Bronchial epithelial cell (primary cell): ENCODE measurements around the gene SULT2B1. TPM values are rescaled to one million over a fixed set of nuclear protein-coding genes. Genes with fewer than 3 reads are reported as not detected.

ENCODE experiments used
- DNase-seq: peaks from one replicate; pipeline ENCODE4 v3.0.0-alpha.2; 2010; ENCODE audit warnings: low read depth
- FAIRE-seq: peaks from 2 replicates; lab custom pipeline; 2011; peaks lifted over from hg19 to GRCh38; lab: Jason Lieb, UNC
- H3K27me3 ChIP-seq: 2 replicates; pipeline ENCODE4 v1.5.1; 2011; ENCODE audit warnings: low read length; ENCODE audit not compliant: control insufficient read depth, insufficient read depth
- H3K36me3 ChIP-seq: 2 replicates; pipeline ENCODE4 v1.5.1; 2011; ENCODE audit warnings: low read length; ENCODE audit not compliant: control insufficient read depth, insufficient read depth
- H3K4me3 ChIP-seq: 2 replicates; pipeline ENCODE4 v1.5.1; 2011; ENCODE audit warnings: mild to moderate bottlenecking, low read depth, low read length, control low read depth
- total RNA-seq: library from RNA; depleted of rRNA; stranded (reverse); fragments of >200 nt; gene quantifications from 2 replicates; pipeline ENCODE4 v1.2.1, GENCODE V29; 2014
- TF ChIP-seq, protein P1 (sequence below): IDR thresholded peaks from 2 replicates; pipeline ENCODE4 v1.5.1; 2011; ENCODE audit warnings: mild to moderate bottlenecking, moderate library complexity, low read length, control low read depth, inconsistent platforms; ENCODE audit not compliant: insufficient read depth, severe bottlenecking

Gene SULT2B1
- total RNA-seq, 1 donor from 2014 or later, result 3.4 TPM

DNA sequence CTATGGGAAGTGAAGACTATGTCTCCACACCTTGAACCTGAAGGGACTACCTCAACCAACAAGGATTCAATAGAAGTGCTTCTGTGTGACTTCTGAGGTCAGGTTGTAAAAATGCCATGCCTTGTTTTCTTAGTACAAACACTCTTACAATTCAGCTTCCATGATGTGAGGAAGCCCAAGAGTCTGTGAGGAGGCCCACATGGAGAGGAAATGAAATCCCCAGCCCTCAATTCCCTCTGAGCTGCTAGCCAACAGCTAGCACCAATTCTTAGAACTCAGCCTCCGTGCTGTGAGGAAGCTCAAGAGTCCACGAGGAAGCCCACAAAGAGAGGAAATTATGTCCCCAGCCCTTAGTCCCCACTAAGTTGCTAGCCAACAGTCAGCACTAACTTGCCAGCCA lies 27.8 kb upstream of the SULT2B1 start:
- FAIRE-seq, result no peak
- TF ChIP-seq, protein P1, sequence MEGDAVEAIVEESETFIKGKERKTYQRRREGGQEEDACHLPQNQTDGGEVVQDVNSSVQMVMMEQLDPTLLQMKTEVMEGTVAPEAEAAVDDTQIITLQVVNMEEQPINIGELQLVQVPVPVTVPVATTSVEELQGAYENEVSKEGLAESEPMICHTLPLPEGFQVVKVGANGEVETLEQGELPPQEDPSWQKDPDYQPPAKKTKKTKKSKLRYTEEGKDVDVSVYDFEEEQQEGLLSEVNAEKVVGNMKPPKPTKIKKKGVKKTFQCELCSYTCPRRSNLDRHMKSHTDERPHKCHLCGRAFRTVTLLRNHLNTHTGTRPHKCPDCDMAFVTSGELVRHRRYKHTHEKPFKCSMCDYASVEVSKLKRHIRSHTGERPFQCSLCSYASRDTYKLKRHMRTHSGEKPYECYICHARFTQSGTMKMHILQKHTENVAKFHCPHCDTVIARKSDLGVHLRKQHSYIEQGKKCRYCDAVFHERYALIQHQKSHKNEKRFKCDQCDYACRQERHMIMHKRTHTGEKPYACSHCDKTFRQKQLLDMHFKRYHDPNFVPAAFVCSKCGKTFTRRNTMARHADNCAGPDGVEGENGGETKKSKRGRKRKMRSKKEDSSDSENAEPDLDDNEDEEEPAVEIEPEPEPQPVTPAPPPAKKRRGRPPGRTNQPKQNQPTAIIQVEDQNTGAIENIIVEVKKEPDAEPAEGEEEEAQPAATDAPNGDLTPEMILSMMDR, result no peak

DNA sequence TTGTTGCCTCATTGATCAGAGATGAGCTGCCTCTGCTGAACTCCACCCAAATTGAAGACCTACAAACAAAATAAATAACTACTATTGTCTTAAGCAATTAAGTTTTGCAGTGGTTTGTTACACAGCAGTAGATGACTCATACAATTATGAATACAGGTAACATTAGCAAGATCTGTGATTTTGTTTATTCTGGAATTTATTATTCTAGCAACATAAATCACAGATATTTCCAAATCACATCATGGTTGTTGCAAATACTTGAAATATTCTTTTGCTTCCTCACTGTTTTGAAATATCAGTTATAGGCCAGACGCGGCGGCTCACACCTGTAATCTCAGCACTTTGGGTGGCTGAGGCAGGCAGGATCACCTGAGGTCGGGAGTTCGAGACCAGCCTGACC lies 27.2 kb upstream of the SULT2B1 start:
- TF ChIP-seq, protein P1, result no peak
- DNase-seq, result no peak
- Histone ChIP-seq H3K4me3 (no peak overlapping the region), H3K27me3 (no peaks in the 10 kb centered on the region), H3K36me3 (no peaks in the 10 kb centered on the region)
- FAIRE-seq, result no peak

More for the DNA sequence above, 27.8 kb upstream of the SULT2B1 start:
- DNase-seq, result no peak
- Histone ChIP-seq H3K27me3 (no peaks in the 10 kb centered on the region), H3K4me3 (no peak overlapping the region), H3K36me3 (no peaks in the 10 kb centered on the region)

DNA sequence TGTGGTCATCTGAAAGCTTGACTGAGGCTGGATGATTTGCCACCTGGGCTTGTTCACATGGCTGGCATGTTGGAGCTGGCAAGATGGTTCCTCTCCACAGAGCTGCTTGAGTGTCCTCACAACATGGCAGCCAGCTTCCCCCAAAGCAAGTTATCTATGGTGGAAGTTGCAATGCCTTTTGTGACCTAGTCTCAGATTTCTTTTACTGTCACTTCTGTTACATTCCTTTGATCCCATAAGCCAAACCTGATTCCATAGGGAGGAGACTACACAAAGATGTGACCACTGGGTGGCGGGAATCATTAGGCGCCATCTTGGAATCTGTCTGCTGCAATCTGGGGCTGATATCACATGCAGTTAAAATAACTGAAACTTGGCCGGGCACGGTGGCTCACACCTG lies 22.8 kb upstream of the SULT2B1 start:
- DNase-seq (no peak), FAIRE-seq (no peak)
- TF ChIP-seq, protein P1, result no peak
- H3K27me3 ChIP-seq, result no peaks in the 10 kb centered on the region
- no peaks in the 10 kb centered on the region for H3K36me3 ChIP-seq
- H3K4me3 ChIP-seq, result no peak overlapping the region

DNA sequence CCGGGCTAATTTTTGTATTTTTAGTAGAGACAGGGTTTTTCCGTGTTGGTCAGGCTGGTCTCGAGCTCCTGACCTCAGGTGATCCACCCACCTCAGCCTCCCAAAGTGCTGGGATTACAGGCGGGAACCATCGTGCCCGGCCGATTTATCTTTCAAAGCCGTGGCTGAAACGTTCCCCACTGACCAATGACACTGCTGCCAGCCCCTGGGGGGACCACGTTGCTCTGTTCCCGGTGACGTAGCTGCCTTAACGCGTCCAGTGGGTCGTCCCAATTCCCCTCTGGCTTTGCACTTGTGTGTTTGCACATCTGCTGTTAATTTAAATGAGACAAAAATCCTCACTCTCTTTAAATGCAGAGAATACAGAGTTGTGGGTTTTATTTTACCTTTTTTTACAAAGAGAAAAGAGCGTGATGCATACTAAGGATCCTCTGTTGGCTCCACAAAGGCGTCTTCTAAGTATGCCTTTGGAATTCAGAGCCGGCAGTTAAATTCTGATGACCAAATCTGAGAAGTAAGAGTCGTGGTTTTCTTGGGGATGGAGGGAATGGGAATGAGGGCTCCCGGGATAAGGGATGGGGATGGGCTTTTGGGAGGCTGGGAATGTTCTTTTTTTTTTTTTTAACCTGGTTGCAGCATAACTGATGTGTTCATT lies 21.8 kb upstream of the SULT2B1 start:
- Histone ChIP-seq H3K36me3 (no peaks in the 10 kb centered on the region), H3K4me3 (no peak overlapping the region), H3K27me3 (no peaks in the 10 kb centered on the region)
- TF ChIP-seq, protein P1, result no peak
- no peak for FAIRE-seq
- DNase-seq, result no peak

DNA sequence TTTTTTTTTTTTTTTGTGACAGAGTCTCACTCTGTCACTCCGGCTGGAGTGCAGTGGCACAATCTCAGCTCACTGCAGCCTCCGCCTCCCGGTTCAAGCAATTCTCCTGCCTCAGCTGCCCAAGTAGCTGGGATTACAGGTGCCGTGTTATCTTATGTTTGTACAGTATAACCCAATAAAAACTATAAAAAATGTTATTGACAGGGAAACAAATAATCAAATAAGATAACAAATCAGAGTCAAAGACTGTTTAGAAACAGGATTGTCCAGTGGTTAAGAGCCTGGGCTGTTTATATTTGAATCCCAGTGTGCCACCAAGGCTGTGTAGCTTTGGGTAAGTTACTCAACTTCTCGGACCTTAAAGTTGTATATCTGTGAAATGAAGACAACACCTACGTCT lies 21.2 kb upstream of the SULT2B1 start:
- DNase-seq (no peak), FAIRE-seq (no peak)
- no peaks in the 10 kb centered on the region for H3K27me3 ChIP-seq
- no peak overlapping the region for H3K4me3 ChIP-seq
- no peaks in the 10 kb centered on the region for H3K36me3 ChIP-seq
- TF ChIP-seq, protein P1, result no peak

DNA sequence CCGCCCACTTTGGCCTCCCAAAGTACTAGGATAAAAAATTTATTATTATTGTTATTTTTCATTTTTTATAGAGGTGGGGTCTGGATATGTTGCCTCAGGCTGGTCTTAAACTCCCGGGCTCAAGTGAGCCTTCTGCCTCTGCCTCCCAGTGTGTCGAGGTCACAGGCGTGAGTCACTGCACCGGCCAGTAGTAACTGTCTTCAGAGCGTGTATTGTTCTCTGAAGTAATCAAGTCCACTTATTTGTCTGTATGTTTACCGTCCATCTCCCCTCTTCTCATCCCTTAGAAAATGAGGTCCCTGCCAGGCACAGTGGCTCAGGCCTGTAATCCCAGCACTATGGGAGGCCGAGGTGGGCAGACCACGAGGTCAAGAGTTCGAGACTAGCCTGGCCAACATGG lies 18.2 kb upstream of the SULT2B1 start:
- Histone ChIP-seq H3K36me3 (no peaks in the 10 kb centered on the region), H3K4me3 (no peak overlapping the region), H3K27me3 (no peaks in the 10 kb centered on the region)
- TF ChIP-seq, protein P1, result no peak
- no peak for FAIRE-seq
- DNase-seq, result no peak
